Natural killer cell (primary cell): ENCODE data around the gene ITGB5. TPM values are rescaled to one million over a fixed set of nuclear protein-coding genes. Genes with fewer than 3 reads are reported as not detected.

ENCODE experiments used
- ATAC-seq, 3 donors: fragments of 150-1000 bp in 2 of 3; fragments of 200-7000 bp in 1 of 3; cut with Tn5 transposase; 1 replicate in 1 of 3; 2 replicates in 2 of 3; pipeline ENCODE4 v1.10.0; 2021; ENCODE audit warnings: mild to moderate bottlenecking in 2 of 3, moderate library complexity in 2 of 3
- DNase-seq, 2 donors: peaks; one replicate each; pipeline versions ENCODE4 v3.0.0 to v3.0.0-alpha.2; 2013 to 2021; ENCODE audit warnings: mixed read lengths in 1 of 2
- H3K27ac ChIP-seq: one replicate; pipeline ENCODE4 v1.5.1; 2013; ENCODE audit warnings: mild to moderate bottlenecking, low read length
- H3K27me3 ChIP-seq: one replicate; pipeline ENCODE4 v1.6.1; 2013; ENCODE audit warnings: low read length; ENCODE audit not compliant: control insufficient read depth, insufficient read depth
- H3K36me3 ChIP-seq: one replicate; pipeline ENCODE4 v1.6.1; 2013; ENCODE audit warnings: low read length; ENCODE audit not compliant: control insufficient read depth, insufficient read depth
- H3K4me1 ChIP-seq: one replicate; pipeline ENCODE4 v1.6.1; 2013; ENCODE audit warnings: low read length; ENCODE audit not compliant: control insufficient read depth, insufficient read depth
- H3K4me3 ChIP-seq: one replicate; pipeline ENCODE4 v1.5.1; 2013; ENCODE audit warnings: low read length
- H3K9me3 ChIP-seq: one replicate; pipeline ENCODE4 v1.6.1; 2013; ENCODE audit warnings: low read length; ENCODE audit not compliant: control insufficient read depth, insufficient read depth
- H3K27ac Mint-ChIP-seq, 2 donors: one replicate each; pipeline ENCODE4 v1.8.0; 2022; ENCODE audit warnings: mild to moderate bottlenecking in 2 of 2, mixed read lengths in 2 of 2, moderate library complexity in 1 of 2
- H3K27me3 Mint-ChIP-seq, 2 donors: one replicate each; pipeline ENCODE4 v1.8.0; 2022; ENCODE audit warnings: low read depth in 2 of 2, mixed read lengths in 2 of 2
- H3K36me3 Mint-ChIP-seq: one replicate; pipeline ENCODE4 v1.8.0; 2022; ENCODE audit warnings: mixed read lengths
- H3K4me1 Mint-ChIP-seq, 2 donors: one replicate each; pipeline ENCODE4 v1.8.0; 2022; ENCODE audit warnings: mixed read lengths in 2 of 2
- H3K4me3 Mint-ChIP-seq: one replicate; pipeline ENCODE4 v1.8.0; 2022; ENCODE audit warnings: mild to moderate bottlenecking, moderate library complexity, mixed read lengths
- H3K9me3 Mint-ChIP-seq, 2 donors: one replicate each; pipeline ENCODE4 v1.8.0; 2022; ENCODE audit warnings: mixed read lengths in 2 of 2
- CTCF ChIP-seq: fragments of 200-600 bp; IDR thresholded peaks from one replicate; pipeline ENCODE4 v1.8.0; 2022; ENCODE audit warnings: antibody characterized with exemption
- WGBS: methylation state at CpG from one replicate; pipeline ENCODE4 v1.1.7; 2013; ENCODE audit warnings: missing lambda C conversion rate; ENCODE audit not compliant: insufficient coverage; 5-methylcytosine and 5-hydroxymethylcytosine counted together
- intact Hi-C: fragments of 100-400 bp; cut with micrococcal nuclease; formaldehyde crosslinking; loops from one replicate; pipeline ENCODE4 v1.14.2; 2022
- total RNA-seq, 4 donors: library from RNA; stranded (reverse); fragments of 120-200 nt in 1 of 4; gene quantifications; one replicate each; pipeline versions ENCODE4 v1.2.3 to v1.2.4, GENCODE V29; 2013 to 2022

ITGB5 gene
- total RNA-seq, 3 donors from 2014 or later (not counting 1 experiment from before 2014, with no cell fraction given) = 1.0 to 8.4 (median 5.4) TPM

GRCh38 chr3:124773351-124774326 lies 113.5 kb downstream of the ITGB5 start:
- peaks cover 9 to 16% of the 10 kb centered on the region in 2 donors for H3K27me3 Mint-ChIP-seq
- intact Hi-C loops = no loop called here
- no peaks in the 10 kb centered on the region for H3K36me3 ChIP-seq
- H3K9me3 ChIP-seq = no peaks in the 10 kb centered on the region
- peaks cover 5% of the 10 kb centered on the region in 2 donors for H3K4me1 Mint-ChIP-seq
- WGBS = 90% methylated on average over 17 of the region's 17 CpGs
- no peak for TF ChIP-seq CTCF
- no peak for DNase-seq
- no peaks in the 10 kb centered on the region for H3K36me3 Mint-ChIP-seq
- H3K27ac Mint-ChIP-seq = no peak overlapping the region
- H3K27ac ChIP-seq = no peak overlapping the region
- no peaks in the 10 kb centered on the region for H3K9me3 Mint-ChIP-seq
- no peaks in the 10 kb centered on the region for H3K27me3 ChIP-seq
- no peak overlapping the region for H3K4me3 ChIP-seq
- no peak for ATAC-seq
- H3K4me3 Mint-ChIP-seq = no peak overlapping the region
- no peaks in the 10 kb centered on the region for H3K4me1 ChIP-seq

GRCh38 chr3:124772081-124772831 lies 114.9 kb downstream of the ITGB5 start:
- H3K36me3 Mint-ChIP-seq = no peaks in the 10 kb centered on the region
- peaks cover 10 to 16% of the 10 kb centered on the region in 2 donors for H3K27me3 Mint-ChIP-seq
- Histone ChIP-seq H3K27me3 (no peaks in the 10 kb centered on the region), H3K4me1 (no peaks in the 10 kb centered on the region), H3K36me3 (no peaks in the 10 kb centered on the region), H3K4me3 (no peak overlapping the region), H3K27ac (no peak overlapping the region), H3K9me3 (no peaks in the 10 kb centered on the region)
- no peaks in the 10 kb centered on the region for H3K9me3 Mint-ChIP-seq
- peaks cover 0 to 5% of the 10 kb centered on the region in 2 donors for H3K4me1 Mint-ChIP-seq
- no peak for TF ChIP-seq CTCF
- no peak overlapping the region for H3K4me3 Mint-ChIP-seq
- 47% methylated on average over 17 of the region's 17 CpGs for WGBS
- ATAC-seq (no peak), DNase-seq (no peak)
- H3K27ac Mint-ChIP-seq = no peak overlapping the region
- intact Hi-C loops = no loop called here

GRCh38 chr3:124771083-124771445 lies 116.1 kb downstream of the ITGB5 start:
- intact Hi-C loops = no loop called here
- H3K27me3 Mint-ChIP-seq = peaks cover 13 to 16% of the 10 kb centered on the region in 2 donors
- 32% methylated on average over 2 of the region's 2 CpGs for WGBS
- no peaks in the 10 kb centered on the region for H3K36me3 Mint-ChIP-seq
- H3K4me1 ChIP-seq = no peaks in the 10 kb centered on the region
- TF ChIP-seq CTCF = no peak
- H3K27me3 ChIP-seq = no peaks in the 10 kb centered on the region
- no peaks in the 10 kb centered on the region for H3K9me3 ChIP-seq
- no peak overlapping the region for H3K4me3 Mint-ChIP-seq
- no peak overlapping the region for H3K27ac Mint-ChIP-seq
- no peak overlapping the region for H3K27ac ChIP-seq
- no peak overlapping the region for H3K4me3 ChIP-seq
- DNase-seq (no peak), ATAC-seq (no peak)
- H3K9me3 Mint-ChIP-seq = no peaks in the 10 kb centered on the region
- H3K36me3 ChIP-seq = no peaks in the 10 kb centered on the region
- peaks cover 0 to 5% of the 10 kb centered on the region in 2 donors for H3K4me1 Mint-ChIP-seq
